Cardiac muscle cell (in vitro differentiated cells and primary cell): ENCODE data around the gene ARL10. TPM values are rescaled to one million over a fixed set of nuclear protein-coding genes. Genes with fewer than 3 reads are reported as not detected.

Experiments used
- DNase-seq, 2 donors: peaks; one replicate each; pipeline versions ENCODE4 v3.0.0 to v3.0.0-alpha.2; 2010 to 2017; ENCODE audit warnings: low read depth in 1 of 2, low spot score in 1 of 2
- H3K27ac ChIP-seq: fragments of 200-600 bp; sonication (generic); 2 replicates; pipeline ENCODE4 v1.5.1; 2016
- H3K27me3 ChIP-seq: fragments of 200-600 bp; sonication (generic); 2 replicates; pipeline ENCODE4 v1.6.0; 2016; ENCODE audit warnings: control low read depth
- H3K36me3 ChIP-seq: fragments of 200-600 bp; sonication (generic); 2 replicates; pipeline ENCODE4 v1.5.1; 2016; ENCODE audit warnings: control low read depth
- H3K4me1 ChIP-seq: fragments of 200-600 bp; sonication (generic); 2 replicates; pipeline ENCODE4 v1.8.1; 2017; ENCODE audit warnings: low read depth, mild to moderate bottlenecking, mixed run types
- H3K4me3 ChIP-seq: fragments of 200-600 bp; sonication (generic); 2 replicates; pipeline ENCODE4 v1.5.1; 2016; ENCODE audit warnings: mild to moderate bottlenecking
- H3K9me3 ChIP-seq: fragments of 200-600 bp; sonication (generic); 2 replicates; pipeline ENCODE4 v1.5.1; 2017; ENCODE audit warnings: low read depth, mild to moderate bottlenecking, control low read depth
- polyA plus RNA-seq: library from polyadenylated mRNA; unstranded; fragments of >200 nt; fragmentation: Nextera tagmentation; extraction: Ambion mirVana; gene quantifications from 2 replicates; pipeline ENCODE4 v1.2.1, GENCODE V29; 2016
- total RNA-seq: library from RNA; depleted of rRNA; stranded (reverse); fragments of >200 nt; gene quantifications from 2 replicates; pipeline ENCODE4 v1.2.3, GENCODE V29; 2016
- TF ChIP-seq, protein P1 (sequence below): IDR thresholded peaks from 2 replicates; pipeline ENCODE4 v1.5.1; 2012; ENCODE audit warnings: low read depth, mild to moderate bottlenecking, low read length

ARL10 gene
- total and polyA plus RNA-seq, 2 experiments from 2014 or later: 7.8 to 29.5 TPM

GRCh38 chr5:176373100-176373818, 8.0 kb downstream of the ARL10 start:
- H3K27ac ChIP-seq: peak overlapping the region; percentile 13
- no peak overlapping the region for H3K4me3 ChIP-seq
- peaks cover 4% of the 10 kb centered on the region for H3K36me3 ChIP-seq
- H3K4me1 ChIP-seq: no peaks in the 10 kb centered on the region
- TF ChIP-seq, protein P1, sequence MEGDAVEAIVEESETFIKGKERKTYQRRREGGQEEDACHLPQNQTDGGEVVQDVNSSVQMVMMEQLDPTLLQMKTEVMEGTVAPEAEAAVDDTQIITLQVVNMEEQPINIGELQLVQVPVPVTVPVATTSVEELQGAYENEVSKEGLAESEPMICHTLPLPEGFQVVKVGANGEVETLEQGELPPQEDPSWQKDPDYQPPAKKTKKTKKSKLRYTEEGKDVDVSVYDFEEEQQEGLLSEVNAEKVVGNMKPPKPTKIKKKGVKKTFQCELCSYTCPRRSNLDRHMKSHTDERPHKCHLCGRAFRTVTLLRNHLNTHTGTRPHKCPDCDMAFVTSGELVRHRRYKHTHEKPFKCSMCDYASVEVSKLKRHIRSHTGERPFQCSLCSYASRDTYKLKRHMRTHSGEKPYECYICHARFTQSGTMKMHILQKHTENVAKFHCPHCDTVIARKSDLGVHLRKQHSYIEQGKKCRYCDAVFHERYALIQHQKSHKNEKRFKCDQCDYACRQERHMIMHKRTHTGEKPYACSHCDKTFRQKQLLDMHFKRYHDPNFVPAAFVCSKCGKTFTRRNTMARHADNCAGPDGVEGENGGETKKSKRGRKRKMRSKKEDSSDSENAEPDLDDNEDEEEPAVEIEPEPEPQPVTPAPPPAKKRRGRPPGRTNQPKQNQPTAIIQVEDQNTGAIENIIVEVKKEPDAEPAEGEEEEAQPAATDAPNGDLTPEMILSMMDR: no peak
- peak in 1 of 2 donors; percentile 35 for DNase-seq
- H3K27me3 ChIP-seq: no peaks in the 10 kb centered on the region
- no peaks in the 10 kb centered on the region for H3K9me3 ChIP-seq

- H3K27me3 ChIP-seq: no peaks in the 10 kb centered on the region
- H3K4me1 ChIP-seq: no peaks in the 10 kb centered on the region
- H3K27ac ChIP-seq: no peak overlapping the region
- no peaks in the 10 kb centered on the region for H3K9me3 ChIP-seq
- H3K36me3 ChIP-seq: peaks cover 19% of the 10 kb centered on the region
- TF ChIP-seq, protein P1: no peak
- no peak overlapping the region for H3K4me3 ChIP-seq
- no peak for DNase-seq
Measured at GRCh38 chr5:176379881-176380280, 14.6 kb downstream of the ARL10 start.

- H3K27ac ChIP-seq: no peak overlapping the region
- no peaks in the 10 kb centered on the region for H3K27me3 ChIP-seq
- peaks cover 20% of the 10 kb centered on the region for H3K36me3 ChIP-seq
Measured at GRCh38 chr5:176381423-176381822, 16.1 kb downstream of the ARL10 start.

GRCh38 chr5:176381979-176382378, 16.7 kb downstream of the ARL10 start:
- H3K27me3 ChIP-seq: no peaks in the 10 kb centered on the region
- H3K4me3 ChIP-seq: no peak overlapping the region
- no peaks in the 10 kb centered on the region for H3K9me3 ChIP-seq
- no peaks in the 10 kb centered on the region for H3K4me1 ChIP-seq
- peaks cover 20% of the 10 kb centered on the region for H3K36me3 ChIP-seq
- DNase-seq: no peak
- TF ChIP-seq, protein P1: no peak
- no peak overlapping the region for H3K27ac ChIP-seq

More at GRCh38 chr5:176381423-176381822, 16.1 kb downstream of the ARL10 start:
- TF ChIP-seq, protein P1: no peak
- Histone ChIP-seq H3K9me3 (no peaks in the 10 kb centered on the region), H3K4me3 (no peak overlapping the region), H3K4me1 (no peaks in the 10 kb centered on the region)
- DNase-seq: no peak

- Histone ChIP-seq H3K9me3 (no peaks in the 10 kb centered on the region), H3K27me3 (no peaks in the 10 kb centered on the region), H3K4me3 (no peak overlapping the region), H3K4me1 (peaks cover 7% of the 10 kb centered on the region), H3K36me3 (peaks cover 20% of the 10 kb centered on the region), H3K27ac (no peak overlapping the region)
- no peak for DNase-seq
- TF ChIP-seq, protein P1: no peak
Measured at GRCh38 chr5:176382721-176383120, 17.4 kb downstream of the ARL10 start.
